WTC11 (cell line): Measurements from ENCODE around the gene ZBTB7C.

Experiments
- CTCF ChIP-seq: fragments of 200-600 bp; IDR thresholded peaks from 2 replicates; pipeline ENCODE4 v1.8.0; 2022; ENCODE audit warnings: antibody characterized with exemption
- ERG ChIP-seq: fragments of 250-450 bp; sonication (Bioruptor Pico); IDR thresholded peaks from 2 replicates; pipeline ENCODE4 v1.8.0; 2021; ENCODE audit warnings: mild to moderate bottlenecking
- IRF1 ChIP-seq: sonication (generic); formaldehyde crosslinking; IDR thresholded peaks from 2 replicates; pipeline ENCODE4 v1.8.0; 2023; ENCODE audit warnings: missing genetic modification reagents
- RELA ChIP-seq: sonication (generic); formaldehyde crosslinking; IDR thresholded peaks from 2 replicates; pipeline ENCODE4 v1.8.1; 2022; ENCODE audit warnings: missing genetic modification reagents, mild to moderate bottlenecking, borderline replicate concordance
- ZNF232 ChIP-seq: sonication (generic); formaldehyde crosslinking; IDR thresholded peaks from 2 replicates; pipeline ENCODE4 v1.8.0; 2022; ENCODE audit warnings: mild to moderate bottlenecking, missing genetic modification reagents
- ZNF423 ChIP-seq: fragments of 250-450 bp; sonication (Bioruptor Pico); IDR thresholded peaks from 2 replicates; pipeline ENCODE4 v2.1.2; 2022; ENCODE audit warnings: mild to moderate bottlenecking, moderate library complexity
- TF ChIP-seq, protein P1 (sequence below): sonication (generic); formaldehyde crosslinking; IDR thresholded peaks from 2 replicates; pipeline ENCODE4 v1.8.1; 2023; ENCODE audit warnings: mild to moderate bottlenecking, missing genetic modification reagents, moderate library complexity

DNA sequence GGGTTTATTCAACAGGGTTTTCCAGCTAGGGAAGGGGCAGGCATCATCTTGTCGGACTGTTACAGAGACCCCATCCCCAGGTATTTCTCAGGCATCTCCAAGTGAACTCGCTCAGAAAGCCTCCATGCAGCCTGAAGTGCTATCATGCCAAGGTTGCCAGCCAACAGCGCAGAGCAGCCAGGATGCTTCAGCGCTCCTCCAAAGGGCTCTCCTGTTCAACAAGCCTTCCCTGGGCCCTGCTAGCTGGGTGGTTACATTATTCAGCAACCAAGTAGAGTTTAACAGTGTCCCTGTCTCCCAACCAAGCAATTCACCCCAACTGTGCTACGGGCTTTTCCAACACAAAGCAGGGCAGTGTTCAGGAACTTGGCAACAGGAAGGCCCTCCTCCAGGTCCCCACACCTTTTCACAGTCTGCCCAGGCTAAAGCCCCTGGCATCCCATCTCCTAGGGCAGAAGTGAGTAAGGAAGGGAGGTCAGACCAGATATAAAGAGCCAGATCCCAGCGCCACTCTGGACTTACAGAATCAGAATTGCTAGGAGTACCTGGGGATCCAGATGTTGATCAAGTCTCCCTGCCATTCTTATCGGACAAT lies 52.9 kb downstream of the ZBTB7C start:
- TF ChIP-seq, protein P1, sequence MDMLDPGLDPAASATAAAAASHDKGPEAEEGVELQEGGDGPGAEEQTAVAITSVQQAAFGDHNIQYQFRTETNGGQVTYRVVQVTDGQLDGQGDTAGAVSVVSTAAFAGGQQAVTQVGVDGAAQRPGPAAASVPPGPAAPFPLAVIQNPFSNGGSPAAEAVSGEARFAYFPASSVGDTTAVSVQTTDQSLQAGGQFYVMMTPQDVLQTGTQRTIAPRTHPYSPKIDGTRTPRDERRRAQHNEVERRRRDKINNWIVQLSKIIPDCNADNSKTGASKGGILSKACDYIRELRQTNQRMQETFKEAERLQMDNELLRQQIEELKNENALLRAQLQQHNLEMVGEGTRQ (CRISPR knock-in tag) = no peak
- TF ChIP-seq CTCF (no peak), ZNF232 (CRISPR knock-in tag) (no peak), ERG (CRISPR knock-in tag) (no peak), ZNF423 (no peak), RELA (CRISPR knock-in tag) (no peak), IRF1 (CRISPR knock-in tag) (no peak)
